HCT116 (cell line): ENCODE results near the gene VSTM2B.

Experiments
- CEBPB ChIP-seq: IDR thresholded peaks from 2 replicates; pipeline ENCODE4 v1.6.1; 2012; ENCODE audit warnings: low read depth
- EGR1 ChIP-seq: IDR thresholded peaks from 2 replicates; pipeline ENCODE4 v1.6.1; 2012; ENCODE audit warnings: low read depth
- EZH2 ChIP-seq: fragments of 200-600 bp; sonication (generic); IDR thresholded peaks from 2 replicates; pipeline ENCODE4 v1.6.1; 2017; ENCODE audit warnings: antibody characterized with exemption, mixed run types
- EZH2phosphoT487 ChIP-seq: fragments of 200-600 bp; IDR thresholded peaks from 2 replicates; pipeline ENCODE4 v1.6.1; 2018; ENCODE audit warnings: antibody characterized with exemption, borderline replicate concordance
- JUND ChIP-seq: IDR thresholded peaks from 2 replicates; pipeline ENCODE4 v1.6.1; 2012
- POLR2A ChIP-seq: IDR thresholded peaks from 2 replicates; pipeline ENCODE4 v1.7.0; 2011; ENCODE audit warnings: borderline replicate concordance; ENCODE audit not compliant: insufficient read depth, insufficient read length; ENCODE audit errors: extremely low read depth
- POLR2AphosphoS5 ChIP-seq: IDR thresholded peaks from 2 replicates; pipeline ENCODE4 v1.6.1; 2011; ENCODE audit warnings: mild to moderate bottlenecking, low read depth, low read length, moderate library complexity
- RAD21 ChIP-seq: IDR thresholded peaks from 2 replicates; pipeline ENCODE4 v1.6.1; 2012; ENCODE audit warnings: low read depth, mild to moderate bottlenecking
- ZFX ChIP-seq: fragments of 450-650 bp; IDR thresholded peaks from 2 replicates; pipeline ENCODE4 v1.6.1; 2017
- ZNF274 ChIP-seq: fragments of 200-500 bp; sonication (Bioruptor generic); IDR thresholded peaks from 2 replicates; pipeline ENCODE4 v1.6.1; 2014; ENCODE audit warnings: mild to moderate bottlenecking, low read depth, low read length, inconsistent platforms
- TF ChIP-seq, protein P1 (sequence below): IDR thresholded peaks from 2 replicates; pipeline ENCODE4 v1.6.1; 2012
- TF ChIP-seq, protein P2 (sequence below), 3 experiments: fragments of 200-600 bp in 1 of 3; sonication (generic) in 1 of 3; IDR thresholded peaks in 2 of 3; conservative IDR thresholded peaks in 1 of 3; 2 replicates each; pipeline ENCODE4 v1.5.1; 2012 to 2017; ENCODE audit warnings: low read depth in 2 of 3, low read length in 2 of 3, antibody characterized with exemption in 1 of 3, borderline replicate concordance in 1 of 3, control low read depth in 1 of 3, mild to moderate bottlenecking in 1 of 3, mixed read lengths in 1 of 3, mixed run types in 1 of 3, moderate library complexity in 1 of 3; ENCODE audit not compliant: insufficient read depth in 1 of 3
- TF ChIP-seq, protein P3 (sequence below): IDR thresholded peaks from 2 replicates; pipeline ENCODE4 v1.6.1; 2012; ENCODE audit warnings: low read depth
- TF ChIP-seq, protein P4 (sequence below): IDR thresholded peaks from 2 replicates; pipeline ENCODE4 v1.6.1; 2012

DNA sequence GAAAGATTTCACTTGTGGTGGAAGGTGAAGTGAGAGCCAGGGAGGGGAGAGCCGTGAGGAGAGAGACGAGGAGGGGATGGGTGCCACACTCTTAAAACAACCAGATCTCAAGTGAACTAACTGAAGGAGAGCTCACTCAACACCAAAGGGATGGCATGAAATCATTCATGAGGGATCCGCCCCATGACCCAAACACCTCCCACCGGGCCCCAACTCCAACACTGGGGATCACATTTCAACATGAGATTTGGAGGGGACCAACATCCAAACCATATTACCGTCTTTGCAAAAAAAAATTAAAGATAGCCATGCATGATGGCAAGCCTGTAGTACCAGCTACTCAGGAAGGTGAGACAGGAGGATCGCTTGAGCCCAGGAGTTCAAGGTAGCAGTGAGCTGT lies 45.4 kb downstream of the VSTM2B start:
- TF ChIP-seq, protein P1, sequence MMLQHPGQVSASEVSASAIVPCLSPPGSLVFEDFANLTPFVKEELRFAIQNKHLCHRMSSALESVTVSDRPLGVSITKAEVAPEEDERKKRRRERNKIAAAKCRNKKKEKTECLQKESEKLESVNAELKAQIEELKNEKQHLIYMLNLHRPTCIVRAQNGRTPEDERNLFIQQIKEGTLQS, result no peak
- TF ChIP-seq, protein P2, sequence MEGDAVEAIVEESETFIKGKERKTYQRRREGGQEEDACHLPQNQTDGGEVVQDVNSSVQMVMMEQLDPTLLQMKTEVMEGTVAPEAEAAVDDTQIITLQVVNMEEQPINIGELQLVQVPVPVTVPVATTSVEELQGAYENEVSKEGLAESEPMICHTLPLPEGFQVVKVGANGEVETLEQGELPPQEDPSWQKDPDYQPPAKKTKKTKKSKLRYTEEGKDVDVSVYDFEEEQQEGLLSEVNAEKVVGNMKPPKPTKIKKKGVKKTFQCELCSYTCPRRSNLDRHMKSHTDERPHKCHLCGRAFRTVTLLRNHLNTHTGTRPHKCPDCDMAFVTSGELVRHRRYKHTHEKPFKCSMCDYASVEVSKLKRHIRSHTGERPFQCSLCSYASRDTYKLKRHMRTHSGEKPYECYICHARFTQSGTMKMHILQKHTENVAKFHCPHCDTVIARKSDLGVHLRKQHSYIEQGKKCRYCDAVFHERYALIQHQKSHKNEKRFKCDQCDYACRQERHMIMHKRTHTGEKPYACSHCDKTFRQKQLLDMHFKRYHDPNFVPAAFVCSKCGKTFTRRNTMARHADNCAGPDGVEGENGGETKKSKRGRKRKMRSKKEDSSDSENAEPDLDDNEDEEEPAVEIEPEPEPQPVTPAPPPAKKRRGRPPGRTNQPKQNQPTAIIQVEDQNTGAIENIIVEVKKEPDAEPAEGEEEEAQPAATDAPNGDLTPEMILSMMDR (IDR thresholded peaks at IDR 0.05 in 2 of 3, conservative IDR thresholded peaks at IDR 0.05 in 1 of 3; ENCODE audit: borderline replicate concordance in 1 of 3, insufficient read depth in 1 of 3, low read depth in 2 of 3, low read length in 2 of 3), result no peak
- TF ChIP-seq EZH2 (no peak), ZNF274 (no peak), POLR2A (no peak), POLR2AphosphoS5 (no peak), EZH2phosphoT487 (no peak), ZFX (no peak), EGR1 (no peak), JUND (no peak), RAD21 (no peak), CEBPB (no peak)
- TF ChIP-seq, protein P3, sequence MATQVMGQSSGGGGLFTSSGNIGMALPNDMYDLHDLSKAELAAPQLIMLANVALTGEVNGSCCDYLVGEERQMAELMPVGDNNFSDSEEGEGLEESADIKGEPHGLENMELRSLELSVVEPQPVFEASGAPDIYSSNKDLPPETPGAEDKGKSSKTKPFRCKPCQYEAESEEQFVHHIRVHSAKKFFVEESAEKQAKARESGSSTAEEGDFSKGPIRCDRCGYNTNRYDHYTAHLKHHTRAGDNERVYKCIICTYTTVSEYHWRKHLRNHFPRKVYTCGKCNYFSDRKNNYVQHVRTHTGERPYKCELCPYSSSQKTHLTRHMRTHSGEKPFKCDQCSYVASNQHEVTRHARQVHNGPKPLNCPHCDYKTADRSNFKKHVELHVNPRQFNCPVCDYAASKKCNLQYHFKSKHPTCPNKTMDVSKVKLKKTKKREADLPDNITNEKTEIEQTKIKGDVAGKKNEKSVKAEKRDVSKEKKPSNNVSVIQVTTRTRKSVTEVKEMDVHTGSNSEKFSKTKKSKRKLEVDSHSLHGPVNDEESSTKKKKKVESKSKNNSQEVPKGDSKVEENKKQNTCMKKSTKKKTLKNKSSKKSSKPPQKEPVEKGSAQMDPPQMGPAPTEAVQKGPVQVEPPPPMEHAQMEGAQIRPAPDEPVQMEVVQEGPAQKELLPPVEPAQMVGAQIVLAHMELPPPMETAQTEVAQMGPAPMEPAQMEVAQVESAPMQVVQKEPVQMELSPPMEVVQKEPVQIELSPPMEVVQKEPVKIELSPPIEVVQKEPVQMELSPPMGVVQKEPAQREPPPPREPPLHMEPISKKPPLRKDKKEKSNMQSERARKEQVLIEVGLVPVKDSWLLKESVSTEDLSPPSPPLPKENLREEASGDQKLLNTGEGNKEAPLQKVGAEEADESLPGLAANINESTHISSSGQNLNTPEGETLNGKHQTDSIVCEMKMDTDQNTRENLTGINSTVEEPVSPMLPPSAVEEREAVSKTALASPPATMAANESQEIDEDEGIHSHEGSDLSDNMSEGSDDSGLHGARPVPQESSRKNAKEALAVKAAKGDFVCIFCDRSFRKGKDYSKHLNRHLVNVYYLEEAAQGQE, result no peak
- TF ChIP-seq, protein P4, sequence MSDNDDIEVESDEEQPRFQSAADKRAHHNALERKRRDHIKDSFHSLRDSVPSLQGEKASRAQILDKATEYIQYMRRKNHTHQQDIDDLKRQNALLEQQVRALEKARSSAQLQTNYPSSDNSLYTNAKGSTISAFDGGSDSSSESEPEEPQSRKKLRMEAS, result no peak
